Upper lobe of left lung (tissue), 4 donors: ENCODE measurements around the gene SDK2.

Experiments
- CTCF ChIP-seq, 6 experiments: fragments of 450-650 bp in 4 of 6; fragments of 200-600 bp in 2 of 6; sonication (generic) in 2 of 6; IDR thresholded peaks; one replicate each; pipeline ENCODE4 v1.5.1; 2016 to 2019; ENCODE audit warnings: antibody characterized with exemption in 6 of 6
- POLR2A ChIP-seq, 4 donors: fragments of 450-650 bp; IDR thresholded peaks; one replicate each; pipeline ENCODE4 v1.5.1; 2016 to 2017; ENCODE audit warnings: antibody characterized with exemption in 4 of 4, mild to moderate bottlenecking in 2 of 4

- TF ChIP-seq CTCF (IDR thresholded peaks at IDR 0.05): no peak
- TF ChIP-seq POLR2A (IDR thresholded peaks at IDR 0.05): no peak
Measured at GRCh38 chr17:73571511-73572130, 72.6 kb downstream of the SDK2 start.
